Mesodermal cell (in vitro differentiated cells): Measurements from ENCODE around the gene CLPTM1L.
"Not testable (repeated sequence)": the region's sequence is repeated elsewhere in the genome, so short reads cannot be mapped to it uniquely, and the experiment has no call there.

Experiments used
- H3K27ac ChIP-seq: 2 replicates; pipeline ENCODE4 v1.7.0; 2013; ENCODE audit warnings: mild to moderate bottlenecking, low read depth, low read length, moderate library complexity; ENCODE audit not compliant: severe bottlenecking
- H3K36me3 ChIP-seq: 2 replicates; pipeline ENCODE4 v1.7.1; 2013; ENCODE audit warnings: mild to moderate bottlenecking, low read length, moderate library complexity; ENCODE audit not compliant: control insufficient read depth, insufficient read depth
- H3K4me1 ChIP-seq: one replicate; pipeline ENCODE4 v1.7.1; 2013; ENCODE audit warnings: mild to moderate bottlenecking, low read length; ENCODE audit not compliant: insufficient read depth, control insufficient read depth, poor library complexity, severe bottlenecking
- H3K4me3 ChIP-seq: 2 replicates; pipeline ENCODE4 v1.7.0; 2013; ENCODE audit warnings: low read length, control low read depth, mild to moderate bottlenecking; ENCODE audit not compliant: insufficient read depth, poor library complexity, severe bottlenecking; ENCODE audit errors: extremely low read depth
- H3K9me3 ChIP-seq: 2 replicates; pipeline ENCODE4 v1.7.1; 2013; ENCODE audit warnings: mild to moderate bottlenecking, low read length, moderate library complexity; ENCODE audit not compliant: control insufficient read depth
- WGBS, 2 experiments: methylation state at CpG; one replicate each; pipeline ENCODE4 v1.1.5; 2013; ENCODE audit warnings: missing lambda C conversion rate in 2 of 2; ENCODE audit not compliant: insufficient coverage in 2 of 2; 5-methylcytosine and 5-hydroxymethylcytosine counted together

The CLPTM1L gene

GRCh38 chr5:1294835-1295649, 49.9 kb downstream of the CLPTM1L start, which contains the start of gene TERT:
TSS of gene TERT (minus strand) at chr5:1295068. CDS start at chr5:1294989, 79 bp downstream.
- Histone ChIP-seq H3K4me3 (peak within 1 kb of the TSS; percentile 35), H3K27ac (no peak within 1 kb of the TSS), H3K36me3 (no peaks in the 10 kb centered on the region), H3K4me1 (no peaks in the 10 kb centered on the region), H3K9me3 (no peaks in the 10 kb centered on the region)
- WGBS, 2 experiments: 2 to 5% methylated on average over 55 to 63 of the region's 102 CpGs

GRCh38 chr5:1294206-1294834, 50.6 kb downstream of the CLPTM1L start:
- 37 to 47% methylated on average over 56 to 69 of the region's 69 CpGs for WGBS, 2 experiments
- peak overlapping the region; percentile 35 for H3K4me3 ChIP-seq
- no peaks in the 10 kb centered on the region for H3K9me3 ChIP-seq
- H3K4me1 ChIP-seq: no peaks in the 10 kb centered on the region
- H3K27ac ChIP-seq: no peak overlapping the region
- H3K36me3 ChIP-seq: no peaks in the 10 kb centered on the region

GRCh38 chr5:1293416-1294205, 51.3 kb downstream of the CLPTM1L start:
- H3K4me3 ChIP-seq: no peak overlapping the region
- no peak overlapping the region for H3K27ac ChIP-seq
- no peaks in the 10 kb centered on the region for H3K9me3 ChIP-seq
- 94 to 95% methylated on average over 60 of the region's 60 CpGs for WGBS, 2 experiments
- no peaks in the 10 kb centered on the region for H3K4me1 ChIP-seq
- no peaks in the 10 kb centered on the region for H3K36me3 ChIP-seq

- no peak overlapping the region for H3K27ac ChIP-seq
- no peak overlapping the region for H3K4me3 ChIP-seq
- H3K4me1 ChIP-seq: no peaks in the 10 kb centered on the region
- no peaks in the 10 kb centered on the region for H3K36me3 ChIP-seq
- WGBS, 2 experiments: 95 to 96% methylated on average over 27 to 29 of the region's 30 CpGs
- no peaks in the 10 kb centered on the region for H3K9me3 ChIP-seq
These were observed 52.0 kb downstream of the CLPTM1L start for GRCh38 chr5:1292846-1293415.

GRCh38 chr5:1292139-1292538, 52.8 kb downstream of the CLPTM1L start:
- H3K36me3 ChIP-seq: no peaks in the 10 kb centered on the region
- H3K9me3 ChIP-seq: no peaks in the 10 kb centered on the region
- no peaks in the 10 kb centered on the region for H3K4me1 ChIP-seq
- no peak overlapping the region for H3K4me3 ChIP-seq
- no peak overlapping the region for H3K27ac ChIP-seq
- 85 to 90% methylated on average over 4 of the region's 6 CpGs for WGBS, 2 experiments

- Histone ChIP-seq H3K4me3 (no peak overlapping the region), H3K9me3 (no peaks in the 10 kb centered on the region), H3K27ac (no peak overlapping the region), H3K4me1 (no peaks in the 10 kb centered on the region), H3K36me3 (no peaks in the 10 kb centered on the region)
- 92 to 93% methylated on average over 23 of the region's 24 CpGs for WGBS, 2 experiments
These were observed 53.3 kb downstream of the CLPTM1L start for GRCh38 chr5:1291611-1292080.

- 83 to 98% methylated on average over 8 to 13 of the region's 24 CpGs for WGBS, 2 experiments
These were observed 53.9 kb downstream of the CLPTM1L start for GRCh38 chr5:1290956-1291355.

GRCh38 chr5:1289559-1289958, 55.3 kb downstream of the CLPTM1L start:
- 96 to 98% methylated on average over 13 to 17 of the region's 32 CpGs for WGBS, 2 experiments
- not testable (repeated sequence) for H3K4me3 ChIP-seq, H3K9me3 ChIP-seq, H3K36me3 ChIP-seq, H3K27ac ChIP-seq, H3K4me1 ChIP-seq

More at GRCh38 chr5:1290956-1291355, 53.9 kb downstream of the CLPTM1L start:
- H3K36me3 ChIP-seq, H3K9me3 ChIP-seq, H3K27ac ChIP-seq, H3K4me3 ChIP-seq, H3K4me1 ChIP-seq: not testable (repeated sequence)

- H3K9me3 ChIP-seq: no peaks in the 10 kb centered on the region
- no peaks in the 10 kb centered on the region for H3K36me3 ChIP-seq
- no peaks in the 10 kb centered on the region for H3K4me1 ChIP-seq
- H3K27ac ChIP-seq: no peak overlapping the region
- WGBS, 2 experiments: 92 to 93% methylated on average over 21 to 30 of the region's 37 CpGs
- H3K4me3 ChIP-seq: no peak overlapping the region
These were observed 56.2 kb downstream of the CLPTM1L start for GRCh38 chr5:1288439-1289335.
